Loucy (cell line): ENCODE results near the gene RERE.

Experiments used
- EZH2phosphoT487 ChIP-seq: fragments of 200-600 bp; IDR thresholded peaks from 2 replicates; pipeline ENCODE4 v1.6.1; 2018; ENCODE audit warnings: antibody characterized with exemption, mild to moderate bottlenecking, moderate library complexity, borderline replicate concordance
- TF ChIP-seq, protein P1 (sequence below): fragments of 200-600 bp; sonication (generic); conservative IDR thresholded peaks from 2 replicates; pipeline ENCODE4 v1.5.1; 2014; ENCODE audit warnings: mild to moderate bottlenecking, antibody characterized with exemption, low read length

DNA sequence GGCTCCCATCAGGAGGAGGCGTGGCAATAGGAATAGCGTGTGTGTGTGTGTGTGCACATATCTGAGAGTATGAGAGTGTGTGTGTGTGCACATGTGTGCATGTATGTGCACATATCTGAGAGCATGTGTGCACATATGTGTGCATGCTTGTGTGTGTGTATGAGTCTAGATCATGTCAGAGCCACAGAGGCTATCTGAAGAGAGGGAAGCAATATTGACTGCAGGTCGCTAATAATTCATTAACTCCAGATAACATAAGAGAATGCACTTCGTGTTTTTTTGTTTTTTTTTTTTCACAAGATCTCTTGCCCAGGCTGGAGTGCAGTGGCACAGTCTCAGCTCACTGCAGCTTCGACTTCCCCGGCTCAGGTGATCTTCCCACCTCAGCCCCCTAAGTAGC lies 504.2 kb downstream of the RERE start:
- TF ChIP-seq, protein P1, sequence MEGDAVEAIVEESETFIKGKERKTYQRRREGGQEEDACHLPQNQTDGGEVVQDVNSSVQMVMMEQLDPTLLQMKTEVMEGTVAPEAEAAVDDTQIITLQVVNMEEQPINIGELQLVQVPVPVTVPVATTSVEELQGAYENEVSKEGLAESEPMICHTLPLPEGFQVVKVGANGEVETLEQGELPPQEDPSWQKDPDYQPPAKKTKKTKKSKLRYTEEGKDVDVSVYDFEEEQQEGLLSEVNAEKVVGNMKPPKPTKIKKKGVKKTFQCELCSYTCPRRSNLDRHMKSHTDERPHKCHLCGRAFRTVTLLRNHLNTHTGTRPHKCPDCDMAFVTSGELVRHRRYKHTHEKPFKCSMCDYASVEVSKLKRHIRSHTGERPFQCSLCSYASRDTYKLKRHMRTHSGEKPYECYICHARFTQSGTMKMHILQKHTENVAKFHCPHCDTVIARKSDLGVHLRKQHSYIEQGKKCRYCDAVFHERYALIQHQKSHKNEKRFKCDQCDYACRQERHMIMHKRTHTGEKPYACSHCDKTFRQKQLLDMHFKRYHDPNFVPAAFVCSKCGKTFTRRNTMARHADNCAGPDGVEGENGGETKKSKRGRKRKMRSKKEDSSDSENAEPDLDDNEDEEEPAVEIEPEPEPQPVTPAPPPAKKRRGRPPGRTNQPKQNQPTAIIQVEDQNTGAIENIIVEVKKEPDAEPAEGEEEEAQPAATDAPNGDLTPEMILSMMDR: no peak
- TF ChIP-seq EZH2phosphoT487: no peak
